ENCODE measurements around the gene COQ8A.
"Not testable (repeated sequence)": the region's sequence is repeated elsewhere in the genome, so short reads cannot be mapped to it uniquely, and the experiment has no call there.

Gene COQ8A

GRCh38 chr1:226954777-226955176 lies 14.7 kb downstream of the COQ8A start:
- Mint-ChIP-seq H3K4me3 (no peak overlapping the region), H3K36me3 (ENCODE audit: low read depth) (peaks cover 22% of the 10 kb centered on the region), H3K9me3 (peaks cover 51% of the 10 kb centered on the region), H3K27me3 (ENCODE audit: low read depth, poor library complexity) (no peaks in the 10 kb centered on the region), H3K4me1 (no peaks in the 10 kb centered on the region), H3K27ac (peak overlapping the region; percentile 25)
- no peak for DNase-seq
- TF ChIP-seq CTCF (IDR thresholded peaks at IDR 0.05), result no peak

DNA sequence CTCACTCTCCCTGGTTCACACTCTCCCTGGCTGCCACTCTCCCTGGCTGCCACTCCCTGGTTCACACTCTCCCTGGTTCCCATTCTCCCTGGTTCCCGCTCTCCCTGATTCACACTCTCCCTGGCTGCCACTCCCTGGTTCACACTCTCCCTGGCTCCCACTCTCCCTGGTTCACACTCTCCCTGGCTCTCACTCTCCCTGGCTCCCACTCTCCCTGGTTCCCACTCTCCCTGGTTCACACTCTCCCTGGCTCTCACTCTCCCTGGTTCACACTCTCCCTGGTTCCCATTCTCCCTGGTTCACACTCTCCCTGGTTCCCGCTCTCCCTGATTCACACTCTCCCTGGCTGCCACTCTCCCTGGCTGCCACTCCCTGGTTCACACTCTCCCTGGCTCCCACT lies 15.8 kb downstream of the COQ8A start:
- not testable (repeated sequence) for H3K4me3 Mint-ChIP-seq; H3K27me3 Mint-ChIP-seq (ENCODE audit: low read depth, poor library complexity); DNase-seq; H3K27ac Mint-ChIP-seq; H3K4me1 Mint-ChIP-seq
- peaks cover 59% of the 10 kb centered on the region for H3K9me3 Mint-ChIP-seq
- H3K36me3 Mint-ChIP-seq (ENCODE audit: low read depth), result peaks cover 22% of the 10 kb centered on the region

DNA sequence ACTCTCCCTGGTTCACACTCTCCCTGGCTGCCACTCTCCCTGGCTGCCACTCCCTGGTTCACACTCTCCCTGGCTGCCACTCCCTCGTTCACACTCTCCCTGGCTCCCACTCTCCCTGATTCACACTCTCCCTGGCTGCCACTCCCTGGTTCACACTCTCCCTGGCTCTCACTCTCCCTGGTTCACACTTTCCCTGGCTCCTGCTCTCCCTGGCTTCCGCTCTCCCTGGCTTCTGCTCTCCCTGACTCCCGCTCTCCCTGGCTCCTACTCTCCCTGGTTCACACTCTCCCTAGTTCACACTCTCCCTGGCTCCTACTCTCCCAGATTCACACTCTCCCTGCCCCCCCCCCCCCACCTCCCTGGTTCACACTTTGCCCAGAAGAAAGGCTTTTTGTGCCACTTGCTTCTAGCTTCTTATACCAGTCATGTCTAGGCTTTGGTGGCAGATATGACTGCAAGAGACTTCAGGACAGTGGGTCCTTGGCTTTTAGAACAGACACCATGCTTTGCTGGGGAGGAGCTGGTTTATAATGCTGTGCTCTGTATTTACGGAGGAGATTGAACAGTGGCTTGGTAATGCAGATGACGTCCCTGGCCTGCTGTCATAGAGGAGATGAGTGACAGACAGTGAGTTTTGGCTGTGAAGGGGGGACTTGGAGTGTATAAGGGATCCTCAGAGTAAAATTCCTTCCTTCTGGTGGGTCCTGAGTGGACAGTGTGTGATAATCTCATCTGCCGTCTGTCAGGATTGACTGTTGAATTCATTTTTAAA lies 17.0 kb downstream of the COQ8A start:
- peaks cover 59% of the 10 kb centered on the region for H3K9me3 Mint-ChIP-seq
- H3K27me3 Mint-ChIP-seq (ENCODE audit: low read depth, poor library complexity), result no peaks in the 10 kb centered on the region
- H3K27ac Mint-ChIP-seq, result no peak overlapping the region
- H3K4me3 Mint-ChIP-seq, result no peak overlapping the region
- H3K4me1 Mint-ChIP-seq, result peaks cover 3% of the 10 kb centered on the region
- no peak for DNase-seq
- TF ChIP-seq CTCF (IDR thresholded peaks at IDR 0.05), result no peak
- H3K36me3 Mint-ChIP-seq (ENCODE audit: low read depth), result peaks cover 22% of the 10 kb centered on the region

DNA sequence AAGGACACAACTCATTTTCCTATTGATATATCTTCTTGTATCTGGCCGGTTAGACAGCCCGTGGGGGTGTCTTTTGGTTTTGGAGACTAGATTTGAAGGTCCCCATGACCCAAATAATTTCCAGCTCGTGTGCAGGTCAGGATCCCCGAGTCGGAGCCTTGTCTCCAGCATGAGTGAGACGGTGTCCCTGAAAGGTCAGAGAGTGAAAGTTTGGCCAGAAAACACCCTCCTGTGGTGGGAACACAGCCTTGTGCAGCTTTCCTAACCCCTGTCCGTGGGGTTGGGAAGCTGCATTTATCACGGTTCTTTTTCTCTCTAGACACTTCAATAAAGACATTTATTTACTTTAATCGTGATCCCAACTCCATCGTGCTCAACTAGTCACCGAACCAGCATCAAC lies 17.6 kb downstream of the COQ8A start:
- Mint-ChIP-seq H3K27ac (no peak overlapping the region), H3K9me3 (peaks cover 59% of the 10 kb centered on the region), H3K36me3 (ENCODE audit: low read depth) (peaks cover 22% of the 10 kb centered on the region), H3K4me3 (no peak overlapping the region), H3K27me3 (ENCODE audit: low read depth, poor library complexity) (no peaks in the 10 kb centered on the region), H3K4me1 (peaks cover 5% of the 10 kb centered on the region)
- no peak for TF ChIP-seq CTCF (IDR thresholded peaks at IDR 0.05)
- no peak for DNase-seq

DNA sequence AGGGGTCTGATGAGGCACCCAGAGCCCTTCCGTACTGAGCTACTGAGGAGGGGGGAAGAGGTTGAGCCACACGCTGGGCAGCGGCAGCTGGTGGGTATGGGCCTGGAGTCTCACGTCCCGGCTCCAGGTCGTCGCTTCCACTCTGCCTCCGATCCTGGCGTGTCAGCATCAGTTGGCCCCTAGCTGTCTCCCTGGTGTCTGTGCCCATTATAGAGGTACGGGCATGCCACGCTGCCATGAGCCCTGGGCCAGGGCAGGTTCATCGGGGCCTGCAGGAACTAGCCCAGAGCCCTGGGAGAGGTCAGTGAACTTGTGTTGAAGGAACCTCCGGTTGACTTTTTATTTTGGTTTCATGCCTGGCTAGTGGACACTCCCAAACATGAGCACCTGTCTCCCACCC lies 18.2 kb downstream of the COQ8A start:
- Mint-ChIP-seq H3K36me3 (ENCODE audit: low read depth) (peaks cover 22% of the 10 kb centered on the region), H3K9me3 (peaks cover 59% of the 10 kb centered on the region), H3K4me3 (no peak overlapping the region), H3K27me3 (ENCODE audit: low read depth, poor library complexity) (no peaks in the 10 kb centered on the region), H3K27ac (no peak overlapping the region), H3K4me1 (peaks cover 5% of the 10 kb centered on the region)
- no peak for TF ChIP-seq CTCF (IDR thresholded peaks at IDR 0.05)
- DNase-seq, result no peak

GRCh38 chr1:226960256-226960655 lies 20.2 kb downstream of the COQ8A start:
- TF ChIP-seq CTCF (IDR thresholded peaks at IDR 0.05), result no peak
- Mint-ChIP-seq H3K27ac (no peak overlapping the region), H3K4me1 (peaks cover 9% of the 10 kb centered on the region), H3K27me3 (ENCODE audit: low read depth, poor library complexity) (no peaks in the 10 kb centered on the region), H3K4me3 (no peak overlapping the region), H3K36me3 (ENCODE audit: low read depth) (peaks cover 19% of the 10 kb centered on the region), H3K9me3 (peaks cover 46% of the 10 kb centered on the region)
- DNase-seq, result no peak
